ENCODE data around the gene CANT1. TPM values are rescaled to one million over a fixed set of nuclear protein-coding genes. Genes with fewer than 3 reads are reported as not detected.
A peak's percentile ranks its signal among the peaks of the same experiment; 100 is the strongest.

The CANT1 gene
- total and polyA plus RNA-seq, 2 donors, result 18.5 to 20.2 TPM

DNA sequence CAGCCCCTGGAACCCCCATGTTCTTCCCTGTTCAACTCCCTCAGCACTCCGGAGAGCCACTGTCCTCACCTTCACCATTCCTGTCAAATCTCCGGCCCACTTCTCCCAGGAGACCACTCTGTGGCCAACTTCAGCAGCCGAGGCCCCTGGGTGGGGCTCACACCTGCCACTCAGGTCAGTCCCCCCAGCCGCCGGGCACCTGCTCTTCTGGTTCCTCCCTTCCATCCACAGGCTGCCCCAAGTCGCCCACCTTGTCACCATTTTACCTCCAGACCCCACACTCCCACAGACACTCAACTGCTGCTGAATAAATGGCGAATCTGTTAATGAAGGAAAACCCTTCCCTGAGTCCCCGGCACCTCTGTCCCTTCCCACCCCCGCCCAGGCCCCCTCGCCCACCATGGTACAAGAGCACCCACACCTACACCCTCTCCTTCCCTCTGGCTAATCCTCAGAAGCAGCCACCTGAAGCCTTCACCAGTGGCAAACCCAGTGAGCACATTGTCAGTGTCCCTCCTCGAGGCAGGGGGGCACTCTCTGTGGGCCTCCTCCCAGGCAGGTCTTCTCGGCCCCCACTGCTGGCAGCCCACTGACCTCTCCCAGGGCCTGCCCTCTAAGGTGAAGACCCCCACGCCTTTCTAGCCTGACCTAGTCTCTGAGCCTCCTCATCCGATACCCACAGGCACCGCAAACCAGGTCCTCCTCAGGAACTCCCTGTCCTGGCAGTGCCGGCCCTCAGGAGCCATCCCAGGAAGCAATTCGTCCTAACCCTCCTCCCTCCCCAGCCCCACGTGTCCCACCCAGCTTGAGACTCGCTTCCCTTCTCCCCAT, 8.2 kb downstream of the CANT1 start:
- DNase-seq (ENCODE audit: low read depth in 6 of 9, low spot score in 9 of 9), result no peak
- Histone ChIP-seq H3K9me3 (ENCODE audit: control insufficient read depth in 2 of 2, insufficient read depth in 1 of 2, low read length in 1 of 2) (no peaks in the 10 kb centered on the region), H3K27ac (ENCODE audit: low read depth in 1 of 2, low read length in 1 of 2) (peak overlapping the region in 1 of 2 donors; percentile 47), H3K4me1 (ENCODE audit: control insufficient read depth in 2 of 2, insufficient read depth in 2 of 2, low read length in 2 of 2) (peaks cover 8 to 22% of the 10 kb centered on the region in 2 donors), H3K27me3 (ENCODE audit: control insufficient read depth in 2 of 2, insufficient read depth in 1 of 2, low read length in 1 of 2) (no peaks in the 10 kb centered on the region), H3K36me3 (ENCODE audit: control insufficient read depth in 2 of 2, insufficient read depth in 2 of 2, low read length in 1 of 2) (peaks cover 61 to 74% of the 10 kb centered on the region in 2 donors), H3K4me3 (ENCODE audit: low read length in 2 of 2) (no peak overlapping the region)
- WGBS, result 96% methylated on average over 19 of the region's 19 CpGs

DNA sequence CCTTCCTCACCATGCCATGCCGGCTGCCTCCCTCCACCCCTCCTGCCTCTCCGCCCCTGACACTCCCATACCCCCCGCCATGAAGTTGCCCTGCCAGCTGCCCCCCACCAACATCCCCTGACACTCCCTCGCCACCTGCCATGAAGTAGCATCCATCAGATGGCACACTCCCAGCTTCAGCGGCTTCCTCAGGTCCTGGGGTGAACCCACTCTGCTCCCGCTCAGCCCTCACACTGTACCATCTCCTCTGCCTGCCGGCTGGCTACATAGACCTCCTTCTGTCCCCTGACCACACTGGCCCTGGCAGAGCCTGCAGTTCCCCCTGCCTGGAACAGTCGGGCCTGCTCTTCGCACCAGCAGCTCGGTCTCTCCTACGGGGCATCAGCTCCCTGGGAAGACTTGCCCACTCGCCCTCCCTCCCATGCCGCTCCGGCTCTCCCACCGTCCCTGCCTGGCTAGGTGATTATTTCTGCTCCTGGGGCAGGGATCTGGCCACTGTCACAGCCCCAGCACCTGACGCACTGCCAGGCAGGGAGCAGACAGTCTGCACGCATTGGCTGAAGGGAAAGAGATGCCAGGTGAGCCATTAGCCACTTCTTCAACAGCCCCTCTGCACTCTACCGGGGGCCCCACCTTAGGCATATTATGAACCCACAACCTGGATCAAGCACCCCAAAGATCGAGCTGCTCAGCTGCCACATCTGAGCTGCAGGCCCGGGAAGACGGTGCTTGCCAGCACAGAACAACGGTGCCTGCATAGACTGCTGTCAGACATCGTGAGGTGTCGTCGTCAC, 9.0 kb downstream of the CANT1 start:
- 99% methylated on average over 25 of the region's 25 CpGs for WGBS
- H3K36me3 ChIP-seq (ENCODE audit: control insufficient read depth in 2 of 2, insufficient read depth in 2 of 2, low read length in 1 of 2), result peaks cover 65 to 79% of the 10 kb centered on the region in 2 donors
- H3K4me3 ChIP-seq (ENCODE audit: low read length in 2 of 2), result no peak overlapping the region
- no peaks in the 10 kb centered on the region for H3K9me3 ChIP-seq (ENCODE audit: control insufficient read depth in 2 of 2, insufficient read depth in 1 of 2, low read length in 1 of 2)
- DNase-seq (ENCODE audit: low read depth in 6 of 9, low spot score in 9 of 9), result no peak
- no peaks in the 10 kb centered on the region for H3K27me3 ChIP-seq (ENCODE audit: control insufficient read depth in 2 of 2, insufficient read depth in 1 of 2, low read length in 1 of 2)
- peaks cover 3 to 14% of the 10 kb centered on the region in 2 donors for H3K4me1 ChIP-seq (ENCODE audit: control insufficient read depth in 2 of 2, insufficient read depth in 2 of 2, low read length in 2 of 2)
- no peak overlapping the region for H3K27ac ChIP-seq (ENCODE audit: low read depth in 1 of 2, low read length in 1 of 2)

DNA sequence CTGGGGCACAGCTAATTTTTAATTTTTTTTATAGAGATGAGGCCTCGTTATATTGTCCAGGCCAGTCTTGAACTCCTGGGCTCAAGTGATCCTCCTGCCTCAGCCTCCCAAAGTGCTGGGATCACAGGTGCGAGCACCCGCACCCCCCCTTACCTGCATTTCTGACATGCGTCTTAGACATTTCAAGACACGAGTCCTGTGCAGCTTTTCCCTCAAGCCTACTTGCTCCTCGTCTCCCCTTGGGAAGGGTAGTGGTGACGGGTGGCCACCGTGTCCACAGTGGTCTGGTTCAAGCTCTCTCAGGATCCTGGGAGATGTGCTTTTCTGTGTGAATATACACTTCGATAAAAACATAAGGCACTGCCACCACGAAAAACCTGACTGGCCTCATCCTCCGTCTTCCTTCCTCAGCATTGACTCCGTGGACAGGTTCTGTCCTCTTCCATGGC, 9.6 kb downstream of the CANT1 start:
- no peak for DNase-seq (ENCODE audit: low read depth in 6 of 9, low spot score in 9 of 9)
- H3K27ac ChIP-seq (ENCODE audit: low read depth in 1 of 2, low read length in 1 of 2), result no peak overlapping the region
- no peaks in the 10 kb centered on the region for H3K9me3 ChIP-seq (ENCODE audit: control insufficient read depth in 2 of 2, insufficient read depth in 1 of 2, low read length in 1 of 2)
- peaks cover 67 to 85% of the 10 kb centered on the region in 2 donors for H3K36me3 ChIP-seq (ENCODE audit: control insufficient read depth in 2 of 2, insufficient read depth in 2 of 2, low read length in 1 of 2)
- WGBS, result 98% methylated on average over 12 of the region's 12 CpGs
- no peak overlapping the region for H3K4me3 ChIP-seq (ENCODE audit: low read length in 2 of 2)
- no peaks in the 10 kb centered on the region for H3K27me3 ChIP-seq (ENCODE audit: control insufficient read depth in 2 of 2, insufficient read depth in 1 of 2, low read length in 1 of 2)
- H3K4me1 ChIP-seq (ENCODE audit: control insufficient read depth in 2 of 2, insufficient read depth in 2 of 2, low read length in 2 of 2), result peaks cover 0 to 8% of the 10 kb centered on the region in 2 donors

DNA sequence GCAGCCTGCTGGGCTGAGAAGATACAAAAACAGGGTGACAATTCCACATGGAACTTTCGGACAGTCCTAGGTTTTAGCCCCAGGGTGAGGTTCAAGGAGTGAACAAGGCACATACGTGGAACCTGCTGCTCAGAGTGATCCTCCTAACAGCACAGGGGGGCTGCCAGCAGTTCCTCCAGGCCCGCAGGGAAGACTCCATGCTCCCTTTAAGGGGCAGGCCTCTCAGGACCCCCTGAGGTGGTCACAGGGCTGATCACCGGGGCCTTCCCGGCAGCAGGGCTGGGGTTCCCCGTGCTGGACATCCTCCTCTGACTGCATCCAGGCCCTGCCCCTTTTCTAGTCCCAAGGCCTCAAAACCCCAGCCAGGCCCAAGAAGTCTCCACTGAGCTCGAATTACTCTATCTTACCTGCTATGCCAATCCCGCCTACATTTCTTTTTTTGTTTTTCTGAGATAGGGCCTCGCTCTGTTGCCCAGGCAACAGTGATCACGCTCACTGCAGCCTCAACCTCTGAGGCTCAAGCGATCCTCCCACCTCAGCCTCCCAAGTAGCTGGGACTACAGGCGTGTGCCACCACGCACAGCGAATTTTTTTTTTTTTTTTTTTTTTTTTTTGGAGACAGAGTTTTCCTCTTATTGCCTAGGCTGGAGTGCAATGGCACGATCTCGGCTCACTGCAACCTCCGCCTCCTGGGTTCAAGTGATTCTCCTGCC, 10.4 kb downstream of the CANT1 start:
- Histone ChIP-seq H3K27me3 (ENCODE audit: control insufficient read depth in 2 of 2, insufficient read depth in 1 of 2, low read length in 1 of 2) (no peaks in the 10 kb centered on the region), H3K4me3 (ENCODE audit: low read length in 2 of 2) (no peak overlapping the region), H3K27ac (ENCODE audit: low read depth in 1 of 2, low read length in 1 of 2) (no peak overlapping the region), H3K4me1 (ENCODE audit: control insufficient read depth in 2 of 2, insufficient read depth in 2 of 2, low read length in 2 of 2) (peaks cover 0 to 7% of the 10 kb centered on the region in 2 donors), H3K9me3 (ENCODE audit: control insufficient read depth in 2 of 2, insufficient read depth in 1 of 2, low read length in 1 of 2) (no peaks in the 10 kb centered on the region), H3K36me3 (ENCODE audit: control insufficient read depth in 2 of 2, insufficient read depth in 2 of 2, low read length in 1 of 2) (peaks cover 73 to 93% of the 10 kb centered on the region in 2 donors)
- 98% methylated on average over 17 of the region's 17 CpGs for WGBS
- DNase-seq (ENCODE audit: low read depth in 6 of 9, low spot score in 9 of 9), result no peak

DNA sequence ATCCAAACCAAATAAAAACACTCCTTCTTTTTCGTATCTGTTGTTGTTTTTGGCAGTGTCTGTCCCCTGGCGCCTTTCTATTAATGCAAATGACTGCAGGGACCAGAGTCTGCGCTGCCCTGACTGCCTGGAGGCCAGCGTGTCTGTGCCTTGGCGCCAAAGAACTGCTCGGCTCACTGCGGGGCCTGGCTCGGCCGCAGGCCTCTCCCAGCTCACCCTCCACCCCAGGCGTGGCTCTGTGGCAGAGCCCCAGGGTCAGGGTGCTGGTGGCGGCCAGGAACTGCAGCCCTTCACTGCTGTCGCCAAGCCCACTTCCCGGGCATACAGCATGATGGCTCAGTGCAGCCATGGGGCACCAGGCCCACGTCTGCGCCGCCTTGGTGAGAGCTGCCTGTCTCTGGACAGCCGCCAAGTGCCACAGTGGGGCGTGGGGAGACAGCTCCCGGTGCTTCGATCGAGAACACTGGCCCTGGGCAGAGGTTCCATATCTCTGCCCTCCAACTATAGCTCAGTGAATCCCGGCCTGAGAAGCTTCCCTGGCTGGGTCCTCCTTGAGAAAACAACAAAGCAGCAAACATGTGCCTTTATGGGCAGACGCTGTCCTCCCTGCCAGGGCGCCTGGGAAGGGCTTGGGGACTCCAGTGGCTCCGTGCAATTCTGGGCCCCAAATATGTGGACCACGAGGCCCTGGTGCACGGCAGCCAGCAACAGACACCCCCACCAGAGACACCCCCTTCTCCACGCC, 11.1 kb downstream of the CANT1 start:
- H3K4me1 ChIP-seq (ENCODE audit: control insufficient read depth in 2 of 2, insufficient read depth in 2 of 2, low read length in 2 of 2), result peaks cover 0 to 4% of the 10 kb centered on the region in 2 donors
- no peaks in the 10 kb centered on the region for H3K9me3 ChIP-seq (ENCODE audit: control insufficient read depth in 2 of 2, insufficient read depth in 1 of 2, low read length in 1 of 2)
- no peaks in the 10 kb centered on the region for H3K27me3 ChIP-seq (ENCODE audit: control insufficient read depth in 2 of 2, insufficient read depth in 1 of 2, low read length in 1 of 2)
- no peak overlapping the region for H3K27ac ChIP-seq (ENCODE audit: low read depth in 1 of 2, low read length in 1 of 2)
- H3K36me3 ChIP-seq (ENCODE audit: control insufficient read depth in 2 of 2, insufficient read depth in 2 of 2, low read length in 1 of 2), result peaks cover 81 to 97% of the 10 kb centered on the region in 2 donors
- no peak for DNase-seq (ENCODE audit: low read depth in 6 of 9, low spot score in 9 of 9)
- H3K4me3 ChIP-seq (ENCODE audit: low read length in 2 of 2), result no peak overlapping the region
- 97% methylated on average over 28 of the region's 28 CpGs for WGBS

DNA sequence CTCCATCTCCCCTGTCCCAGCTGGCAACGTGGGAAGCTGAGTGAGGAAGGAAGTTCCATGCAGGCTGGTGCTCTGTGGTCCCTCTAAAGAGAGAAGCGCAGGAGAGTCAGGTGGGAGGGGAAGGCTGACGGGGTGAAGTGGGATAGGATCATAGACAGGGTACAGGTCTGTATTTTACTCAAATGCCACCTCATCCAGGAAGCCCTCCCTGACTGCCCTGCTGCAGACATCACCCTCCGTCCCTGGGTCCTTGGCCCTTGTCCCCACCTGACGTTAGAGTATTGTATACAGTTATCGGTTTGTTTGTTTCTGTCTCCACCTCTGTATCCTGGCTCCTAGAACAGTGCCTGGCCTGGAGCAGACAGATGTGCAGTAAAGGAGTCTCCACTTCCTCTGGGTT, 11.7 kb downstream of the CANT1 start:
- 92% methylated on average over 6 of the region's 6 CpGs for WGBS
- DNase-seq (ENCODE audit: low read depth in 6 of 9, low spot score in 9 of 9), result no peak
- Histone ChIP-seq H3K4me3 (ENCODE audit: low read length in 2 of 2) (no peak overlapping the region), H3K36me3 (ENCODE audit: control insufficient read depth in 2 of 2, insufficient read depth in 2 of 2, low read length in 1 of 2) (peaks cover 84 to 97% of the 10 kb centered on the region in 2 donors), H3K27ac (ENCODE audit: low read depth in 1 of 2, low read length in 1 of 2) (no peak overlapping the region), H3K4me1 (ENCODE audit: control insufficient read depth in 2 of 2, insufficient read depth in 2 of 2, low read length in 2 of 2) (peaks cover 0 to 3% of the 10 kb centered on the region in 2 donors), H3K9me3 (ENCODE audit: control insufficient read depth in 2 of 2, insufficient read depth in 1 of 2, low read length in 1 of 2) (no peaks in the 10 kb centered on the region), H3K27me3 (ENCODE audit: control insufficient read depth in 2 of 2, insufficient read depth in 1 of 2, low read length in 1 of 2) (no peaks in the 10 kb centered on the region)

DNA sequence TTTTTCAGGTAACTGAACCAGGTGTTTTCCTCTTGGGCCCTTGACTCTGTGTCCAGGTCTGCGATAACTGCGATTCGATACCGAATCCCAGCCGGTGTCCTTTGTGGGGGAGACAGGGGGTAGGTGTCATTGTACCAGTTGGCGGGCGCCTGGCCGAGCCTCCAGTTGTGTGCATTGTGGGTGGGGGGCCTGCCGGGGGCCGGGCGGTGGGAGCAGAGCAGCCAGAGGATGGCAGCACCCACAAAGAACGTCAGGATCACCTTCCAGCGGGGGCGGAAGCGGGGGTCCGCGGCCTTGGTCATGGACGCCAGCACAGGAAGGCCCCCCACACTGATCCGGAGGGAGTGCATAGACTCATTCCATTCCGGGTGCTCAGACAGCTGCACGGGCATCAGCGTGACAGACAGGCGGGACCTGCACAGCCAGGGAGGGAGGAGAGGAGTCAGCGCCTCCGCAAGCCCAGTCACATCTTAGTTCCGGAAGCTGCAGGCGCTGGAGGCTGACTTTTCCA, 12.3 kb downstream of the CANT1 start:
- WGBS, result 94% methylated on average over 27 of the region's 27 CpGs
- H3K27me3 ChIP-seq (ENCODE audit: control insufficient read depth in 2 of 2, insufficient read depth in 1 of 2, low read length in 1 of 2), result no peaks in the 10 kb centered on the region
- no peak for DNase-seq (ENCODE audit: low read depth in 6 of 9, low spot score in 9 of 9)
- no peak overlapping the region for H3K4me3 ChIP-seq (ENCODE audit: low read length in 2 of 2)
- peaks cover 84 to 97% of the 10 kb centered on the region in 2 donors for H3K36me3 ChIP-seq (ENCODE audit: control insufficient read depth in 2 of 2, insufficient read depth in 2 of 2, low read length in 1 of 2)
- H3K4me1 ChIP-seq (ENCODE audit: control insufficient read depth in 2 of 2, insufficient read depth in 2 of 2, low read length in 2 of 2), result peaks cover 0 to 3% of the 10 kb centered on the region in 2 donors
- no peak overlapping the region for H3K27ac ChIP-seq (ENCODE audit: low read depth in 1 of 2, low read length in 1 of 2)
- no peaks in the 10 kb centered on the region for H3K9me3 ChIP-seq (ENCODE audit: control insufficient read depth in 2 of 2, insufficient read depth in 1 of 2, low read length in 1 of 2)

DNA sequence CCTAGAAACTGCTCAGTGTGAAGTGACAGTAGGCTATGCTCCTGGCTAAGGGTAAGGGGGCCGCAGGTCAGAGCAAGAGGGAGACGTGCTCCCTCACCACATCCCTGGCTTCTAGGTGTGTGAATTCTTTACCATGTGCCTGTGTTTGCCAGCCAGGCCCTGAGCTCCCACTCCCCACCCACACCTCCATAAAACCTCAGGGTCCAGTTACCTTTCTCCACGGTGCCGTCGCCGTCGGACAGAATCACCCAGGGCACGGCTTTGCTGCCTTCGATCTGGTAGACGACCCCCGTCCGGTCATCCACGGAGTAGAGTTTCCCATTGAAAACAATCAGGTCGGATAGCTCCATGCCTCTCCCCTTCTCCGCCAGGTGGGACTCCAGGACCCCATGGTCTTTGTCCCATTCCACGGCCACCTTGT, 12.8 kb downstream of the CANT1 start:
- DNase-seq (ENCODE audit: low read depth in 6 of 9, low spot score in 9 of 9), result no peak
- no peak overlapping the region for H3K4me3 ChIP-seq (ENCODE audit: low read length in 2 of 2)
- peaks cover 85 to 97% of the 10 kb centered on the region in 2 donors for H3K36me3 ChIP-seq (ENCODE audit: control insufficient read depth in 2 of 2, insufficient read depth in 2 of 2, low read length in 1 of 2)
- peaks cover 0 to 3% of the 10 kb centered on the region in 2 donors for H3K4me1 ChIP-seq (ENCODE audit: control insufficient read depth in 2 of 2, insufficient read depth in 2 of 2, low read length in 2 of 2)
- H3K27me3 ChIP-seq (ENCODE audit: control insufficient read depth in 2 of 2, insufficient read depth in 1 of 2, low read length in 1 of 2), result no peaks in the 10 kb centered on the region
- H3K9me3 ChIP-seq (ENCODE audit: control insufficient read depth in 2 of 2, insufficient read depth in 1 of 2, low read length in 1 of 2), result no peaks in the 10 kb centered on the region
- H3K27ac ChIP-seq (ENCODE audit: low read depth in 1 of 2, low read length in 1 of 2), result no peak overlapping the region
- WGBS, result 95% methylated on average over 16 of the region's 16 CpGs
